Choroid plexus epithelial cell (primary cell): Measurements from ENCODE around the gene NOP9.

Experiments
- DNase-seq: peaks from one replicate; pipeline ENCODE4 v3.0.0-alpha.2; 2010; ENCODE audit warnings: low read depth
- H3K4me3 ChIP-seq: 2 replicates; pipeline ENCODE4 v1.5.1; 2011; ENCODE audit warnings: low read depth, mild to moderate bottlenecking, control low read depth, low read length, moderate library complexity
- CTCF ChIP-seq: conservative IDR thresholded peaks from 2 replicates; pipeline ENCODE4 v1.5.1; 2011; ENCODE audit warnings: low read depth, mild to moderate bottlenecking, control low read depth, inconsistent platforms, low read length, moderate library complexity

The NOP9 gene

GRCh38 chr14:24309538-24310264 lies 10.1 kb downstream of the NOP9 start, which contains the start of gene LTB4R2:
TSS of gene LTB4R2 (plus strand) at chr14:24310140. CDS start at chr14:24310665, 525 bp downstream.
- TF ChIP-seq CTCF, result no peak
- DNase-seq, result no peak
- H3K4me3 ChIP-seq, result peak within 1 kb of the TSS; percentile 49

- DNase-seq, result no peak
- H3K4me3 ChIP-seq, result peak overlapping the region; percentile 49
- TF ChIP-seq CTCF, result no peak
Measured at GRCh38 chr14:24310265-24310645, 10.6 kb downstream of the NOP9 start.

- peak; percentile 9 for TF ChIP-seq CTCF
- peak; percentile 86 for DNase-seq
- peak within 1 kb of the TSS; percentile 49 for H3K4me3 ChIP-seq
Measured at GRCh38 chr14:24310646-24311604, 11.3 kb downstream of the NOP9 start, which contains the start of gene LTB4R. TSS of gene LTB4R (plus strand) at chr14:24311502. CDS start at chr14:24315652, 4,150 bp downstream.

DNA sequence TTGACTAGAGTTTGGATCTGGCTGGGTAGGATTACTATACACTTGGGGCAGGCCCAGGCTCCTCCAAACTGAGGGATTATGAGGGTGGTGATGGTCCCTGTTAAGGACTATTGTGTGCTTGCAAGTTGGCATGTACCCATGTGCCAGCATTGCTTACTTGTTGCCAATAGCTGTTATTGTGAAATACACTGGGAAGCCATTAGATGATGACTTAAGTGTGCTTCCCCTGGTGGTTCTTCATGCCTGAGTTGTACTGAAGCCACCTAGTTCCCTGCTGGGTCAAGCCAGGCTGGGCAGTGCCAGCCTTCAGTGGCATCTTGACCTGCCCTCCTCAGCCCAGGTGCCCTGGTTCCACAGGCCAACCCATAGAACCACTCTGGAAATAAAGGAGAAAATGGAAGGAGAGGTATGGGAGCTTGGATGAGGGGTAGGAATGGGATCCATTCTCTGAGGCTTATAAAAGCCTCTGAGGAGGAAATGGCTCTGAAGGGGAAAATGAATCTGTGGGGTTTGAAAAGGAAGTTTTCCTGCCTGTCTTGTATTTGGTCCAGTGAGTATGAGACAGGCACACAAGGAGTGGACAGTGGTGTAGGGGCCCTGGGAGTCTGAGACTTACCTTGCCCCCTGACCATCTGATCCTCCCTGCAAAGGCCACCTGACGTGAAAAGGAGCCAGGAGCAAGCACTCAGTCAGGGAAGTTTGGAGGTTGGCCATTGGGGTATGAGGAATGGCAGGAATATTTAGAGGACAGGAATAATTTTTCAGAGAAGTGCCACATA lies 12.4 kb downstream of the NOP9 start:
- no peak for DNase-seq
- no peak overlapping the region for H3K4me3 ChIP-seq
- no peak for TF ChIP-seq CTCF

DNA sequence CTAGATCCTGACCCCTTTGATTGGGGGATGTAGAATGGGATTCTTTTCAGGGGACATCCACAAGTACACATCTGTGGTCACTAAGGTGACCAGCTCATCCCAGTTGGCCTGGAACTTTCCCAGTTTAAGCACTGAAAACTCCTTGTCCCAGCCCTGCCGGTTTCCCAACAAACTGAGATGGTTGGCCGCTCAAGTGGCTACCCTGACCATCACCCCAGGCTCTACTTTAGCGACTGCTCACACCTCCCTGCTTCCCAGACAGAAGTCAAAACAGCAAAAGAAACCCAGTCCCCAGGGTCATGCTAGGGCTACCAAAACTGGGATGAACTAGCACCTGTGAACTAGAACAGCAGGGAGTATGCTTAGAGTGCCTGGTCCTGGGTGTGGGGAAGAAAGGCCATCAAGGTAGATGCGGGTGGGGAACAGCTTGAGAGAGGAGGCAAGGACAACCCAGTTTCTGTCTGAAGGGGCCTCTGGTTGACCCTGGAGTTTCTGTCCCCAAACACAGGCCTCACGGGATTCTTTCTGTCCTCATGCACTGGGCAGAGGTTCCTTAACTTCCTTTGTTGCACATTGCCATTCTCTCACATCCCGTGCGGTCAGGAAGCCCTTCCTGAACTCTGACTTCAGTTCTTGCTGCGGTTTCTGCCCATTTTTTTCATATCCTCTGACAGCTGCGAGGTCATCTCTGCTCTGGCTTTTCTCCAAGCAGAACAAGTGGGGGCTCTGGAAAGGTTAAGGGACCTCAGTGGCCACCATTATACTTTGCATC lies 13.3 kb downstream of the NOP9 start:
- no peak overlapping the region for H3K4me3 ChIP-seq
- DNase-seq, result peak; percentile 53
- no peak for TF ChIP-seq CTCF

GRCh38 chr14:24313913-24314312 lies 14.3 kb downstream of the NOP9 start:
- DNase-seq, result no peak
- H3K4me3 ChIP-seq, result no peak overlapping the region
- no peak for TF ChIP-seq CTCF
